GM18909 (cell line): ENCODE data around the gene A1BG.

Experiments used
- ATAC-seq: cut with Tn5 transposase; IDR thresholded peaks from one replicate; pipeline ENCODE4 v1.9.1; 2021; ENCODE audit warnings: mild to moderate bottlenecking; ENCODE audit not compliant: unreplicated experiment, poor library complexity

The A1BG gene

GRCh38 chr19:58305065-58305931, 48.0 kb downstream of the A1BG start, which contains the start of gene ERVK3-1:
ERVK3-1 (plus strand) TSS chr19:58305377; CDS start chr19:58312169, 6,792 bp downstream.
- peak; percentile 97 for ATAC-seq

GRCh38 chr19:58304748-58305064, 48.6 kb downstream of the A1BG start:
- no peak for ATAC-seq

- no peak for ATAC-seq
Measured at GRCh38 chr19:58304255-58304654, 49.0 kb downstream of the A1BG start.

- ATAC-seq = no peak
Measured at GRCh38 chr19:58300620-58301019, 52.7 kb downstream of the A1BG start.

GRCh38 chr19:58296104-58296503, 57.2 kb downstream of the A1BG start:
- ATAC-seq = no peak
